Measurements from ENCODE around the gene NANOS3.
A peak's percentile ranks its signal among the peaks of the same experiment; 100 is the strongest.

The NANOS3 gene

GRCh38 chr19:13906521-13906904 is 29.6 kb downstream of the NANOS3 start:
- DNase-seq: no peak
- Histone ChIP-seq H3K36me3 (replicated peaks) (no peaks in the 10 kb centered on the region), H3K27ac (no peak overlapping the region), H3K4me3 (ENCODE audit: low read depth, low read length) (peak overlapping the region; percentile 80), H3K27me3 (replicated peaks) (no peaks in the 10 kb centered on the region)
- in situ Hi-C loops (cut with HindIII; ENCODE audit: low pct_ligation_motif_present, low sequenced_read_pairs): no loop called here
- no peak for TF ChIP-seq CTCF (IDR thresholded peaks at IDR 0.05; ENCODE audit: low read depth, low read length, missing control alignments)

GRCh38 chr19:13906910-13907309 is 30.0 kb downstream of the NANOS3 start:
- Histone ChIP-seq H3K36me3 (replicated peaks) (peaks cover under 1% of the 10 kb centered on the region), H3K27ac (no peak overlapping the region), H3K27me3 (replicated peaks) (no peaks in the 10 kb centered on the region), H3K4me3 (ENCODE audit: low read depth, low read length) (peak overlapping the region; percentile 80)
- in situ Hi-C loops (cut with HindIII; ENCODE audit: low pct_ligation_motif_present, low sequenced_read_pairs): no loop called here
- TF ChIP-seq CTCF (IDR thresholded peaks at IDR 0.05; ENCODE audit: low read depth, low read length, missing control alignments): no peak
- no peak for DNase-seq

- DNase-seq: no peak
- Histone ChIP-seq H3K4me3 (ENCODE audit: low read depth, low read length) (no peak overlapping the region), H3K27me3 (replicated peaks) (no peaks in the 10 kb centered on the region), H3K36me3 (replicated peaks) (peaks cover 17% of the 10 kb centered on the region), H3K27ac (no peak overlapping the region)
- no peak for TF ChIP-seq CTCF (IDR thresholded peaks at IDR 0.05; ENCODE audit: low read depth, low read length, missing control alignments)
- in situ Hi-C loops (cut with HindIII; ENCODE audit: low pct_ligation_motif_present, low sequenced_read_pairs): no loop called here
Observed at GRCh38 chr19:13908674-13909073, 31.7 kb downstream of the NANOS3 start.

GRCh38 chr19:13909430-13909829 is 32.5 kb downstream of the NANOS3 start:
- no peak overlapping the region for H3K4me3 ChIP-seq (ENCODE audit: low read depth, low read length)
- H3K36me3 ChIP-seq (replicated peaks): peaks cover 20% of the 10 kb centered on the region
- in situ Hi-C loops (cut with HindIII; ENCODE audit: low pct_ligation_motif_present, low sequenced_read_pairs): no loop called here
- DNase-seq: no peak
- no peak for TF ChIP-seq CTCF (IDR thresholded peaks at IDR 0.05; ENCODE audit: low read depth, low read length, missing control alignments)
- H3K27me3 ChIP-seq (replicated peaks): no peaks in the 10 kb centered on the region
- H3K27ac ChIP-seq: no peak overlapping the region

- H3K27ac ChIP-seq: no peak overlapping the region
- H3K36me3 ChIP-seq (replicated peaks): peaks cover 28% of the 10 kb centered on the region
- in situ Hi-C loops (cut with HindIII; ENCODE audit: low pct_ligation_motif_present, low sequenced_read_pairs): no loop called here
- DNase-seq: no peak
- TF ChIP-seq CTCF (IDR thresholded peaks at IDR 0.05; ENCODE audit: low read depth, low read length, missing control alignments): no peak
- H3K27me3 ChIP-seq (replicated peaks): no peaks in the 10 kb centered on the region
- no peak overlapping the region for H3K4me3 ChIP-seq (ENCODE audit: low read depth, low read length)
Observed at GRCh38 chr19:13913352-13913751, 36.4 kb downstream of the NANOS3 start.

GRCh38 chr19:13914777-13915176 is 37.8 kb downstream of the NANOS3 start:
- in situ Hi-C loops (cut with HindIII; ENCODE audit: low pct_ligation_motif_present, low sequenced_read_pairs): no loop called here
- H3K4me3 ChIP-seq (ENCODE audit: low read depth, low read length): no peak overlapping the region
- H3K36me3 ChIP-seq (replicated peaks): peaks cover 35% of the 10 kb centered on the region

More at GRCh38 chr19:13914777-13915176, 37.8 kb downstream of the NANOS3 start:
- no peak overlapping the region for H3K27ac ChIP-seq
- H3K27me3 ChIP-seq (replicated peaks): no peaks in the 10 kb centered on the region
- TF ChIP-seq CTCF (IDR thresholded peaks at IDR 0.05; ENCODE audit: low read depth, low read length, missing control alignments): no peak
- DNase-seq: no peak

All from brain microvascular endothelial cell (primary cell).